Common myeloid progenitor, CD34-positive (primary cell): Measurements from ENCODE around the gene SUMO3.

Experiments
- CTCF ChIA-PET: fragments of 350-600 bp; sonication (Branson Sonifier 250); formaldehyde crosslinking; loops from one replicate; lab custom pipeline; 2021; ENCODE audit warnings: antibody characterized with exemption; lab: Charles Lee
- POLR2A ChIA-PET: fragments of 350-600 bp; sonication (Branson Sonifier 250); formaldehyde crosslinking; loops from one replicate; lab custom pipeline; 2021; ENCODE audit warnings: antibody characterized with exemption; lab: Charles Lee
- DNase-seq, 3 donors: peaks; one replicate each; pipeline versions ENCODE4 v3.0.0 to v3.0.0-alpha.2; 2013
- H3K27ac ChIP-seq, 2 experiments: 1 replicate in 1 of 2; 2 replicates in 1 of 2; pipeline ENCODE4 v1.7.0; 2013; ENCODE audit warnings: inconsistent platforms in 2 of 2, low read length in 2 of 2, mild to moderate bottlenecking in 2 of 2, low read depth in 1 of 2, moderate library complexity in 1 of 2; ENCODE audit not compliant: severe bottlenecking in 2 of 2, insufficient read depth in 1 of 2, poor library complexity in 1 of 2
- H3K27me3 ChIP-seq, 5 experiments: replicated peaks in 2 of 5; 1 replicate in 3 of 5; 2 replicates in 2 of 5; pipeline versions ENCODE4 v1.6.1 to v1.7.0; 2013; ENCODE audit warnings: low read length in 4 of 5, mild to moderate bottlenecking in 2 of 5, moderate library complexity in 2 of 5, inconsistent platforms in 1 of 5; ENCODE audit not compliant: insufficient read depth in 5 of 5, control insufficient read depth in 4 of 5
- H3K36me3 ChIP-seq, 4 experiments: 1 replicate in 2 of 4; 2 replicates in 2 of 4; pipeline versions ENCODE4 v1.6.1 to v1.7.0; 2013; ENCODE audit warnings: low read length in 3 of 4, control low read depth in 1 of 4, mild to moderate bottlenecking in 1 of 4; ENCODE audit not compliant: control insufficient read depth in 4 of 4, insufficient read depth in 4 of 4
- H3K4me1 ChIP-seq, 4 experiments: 1 replicate in 3 of 4; 2 replicates in 1 of 4; pipeline versions ENCODE4 v1.6.1 to v1.7.1; 2013; ENCODE audit warnings: low read length in 3 of 4, mild to moderate bottlenecking in 3 of 4, control low read depth in 1 of 4, inconsistent platforms in 1 of 4, moderate library complexity in 1 of 4; ENCODE audit not compliant: control insufficient read depth in 4 of 4, insufficient read depth in 4 of 4; ENCODE audit errors: control extremely low read depth in 1 of 4
- H3K4me3 ChIP-seq, 7 experiments: 1 replicate in 4 of 7; 2 replicates in 3 of 7; pipeline versions ENCODE4 v1.5.1 to v1.7.0; 2013; ENCODE audit warnings: mild to moderate bottlenecking in 7 of 7, low read length in 6 of 7, moderate library complexity in 6 of 7, inconsistent platforms in 2 of 7, low read depth in 2 of 7, control low read depth in 1 of 7; ENCODE audit not compliant: insufficient read depth in 4 of 7, control insufficient read depth in 1 of 7; ENCODE audit errors: extremely low read depth in 1 of 7
- H3K9me3 ChIP-seq, 5 experiments: 1 replicate in 4 of 5; 2 replicates in 1 of 5; pipeline versions ENCODE4 v1.6.1 to v1.7.1; 2013; ENCODE audit warnings: low read length in 4 of 5, mild to moderate bottlenecking in 2 of 5, inconsistent platforms in 1 of 5, low read depth in 1 of 5, moderate library complexity in 1 of 5; ENCODE audit not compliant: control insufficient read depth in 4 of 5, insufficient read depth in 2 of 5; ENCODE audit errors: control extremely low read depth in 1 of 5
- WGBS: methylation state at CpG from one replicate; pipeline ENCODE4 v1.1.5; 2013; ENCODE audit not compliant: insufficient coverage; 5-methylcytosine and 5-hydroxymethylcytosine counted together

Gene SUMO3

DNA sequence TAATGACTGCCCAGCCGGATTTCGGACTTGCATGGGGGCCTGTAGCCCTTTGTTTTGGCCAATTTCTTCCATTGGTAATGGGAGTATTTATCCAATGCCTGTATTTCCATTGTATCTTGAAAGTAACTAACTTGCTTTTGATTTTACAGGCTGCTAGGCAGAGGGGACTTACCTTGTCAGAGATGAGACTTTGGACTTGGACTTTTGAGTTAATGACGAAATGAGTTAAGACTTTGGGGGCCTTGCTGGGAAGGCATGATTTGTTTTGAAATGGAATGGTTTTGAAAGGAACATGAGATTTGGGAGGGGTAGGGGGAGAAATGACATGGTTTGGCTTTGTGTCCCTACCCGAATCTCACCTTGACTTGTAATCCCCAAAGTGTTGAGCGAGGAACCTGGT lies 25.9 kb downstream of the SUMO3 start:
- Histone ChIP-seq H3K27ac (no peak overlapping the region), H3K4me3 (no peak overlapping the region), H3K27me3 (no peaks in the 10 kb centered on the region), H3K9me3 (no peaks in the 10 kb centered on the region), H3K36me3 (peaks cover 4 to 43% (median 14%) of the 10 kb centered on the region in 4 experiments), H3K4me1 (peaks cover 0 to 9% (median 2%) of the 10 kb centered on the region in 4 experiments)
- WGBS, result 100% methylated on average over 3 of the region's 5 CpGs
- POLR2A ChIA-PET, result interaction anchor here (0.5 kb wide), 1 partner anchor 257 kb away, joined by 3 read pairs; no protein-coding TSS in a partner anchor
- CTCF ChIA-PET, result interaction anchor here (0.8 to 1.0 kb wide), 2 partner anchors 90 to 282 kb away, joined by 3 to 4 read pairs; no protein-coding TSS in a partner anchor
- DNase-seq, result no peak

DNA sequence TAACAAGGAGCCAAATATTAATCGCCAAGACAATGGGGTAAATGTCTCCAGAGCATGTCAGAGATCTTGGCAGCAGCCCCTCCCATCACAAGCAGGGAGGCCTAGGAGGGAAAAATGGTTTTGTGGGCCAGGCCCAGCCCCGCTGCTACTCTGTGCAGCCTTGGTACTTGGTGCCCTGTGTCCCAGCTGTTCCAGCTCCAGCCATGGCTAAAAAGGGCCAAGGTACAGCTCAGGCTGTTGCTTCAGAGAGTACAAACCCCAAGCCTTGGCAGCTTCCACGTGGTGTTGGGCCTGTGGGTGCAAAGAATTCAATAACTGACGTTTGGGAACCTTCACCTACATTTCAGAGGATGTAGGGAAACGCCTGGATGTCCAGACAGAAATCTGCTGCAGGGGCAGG lies 26.6 kb downstream of the SUMO3 start:
- H3K27ac ChIP-seq, result no peak overlapping the region
- H3K9me3 ChIP-seq, result no peaks in the 10 kb centered on the region
- peaks cover 0 to 9% (median 2%) of the 10 kb centered on the region in 4 experiments for H3K4me1 ChIP-seq
- H3K36me3 ChIP-seq, result peaks cover 4 to 40% (median 13%) of the 10 kb centered on the region in 4 experiments
- DNase-seq, result no peak
- no peaks in the 10 kb centered on the region for H3K27me3 ChIP-seq
- CTCF ChIA-PET, result interaction anchor here (1.0 kb wide), 1 partner anchor 281 kb away, joined by 4 read pairs; no protein-coding TSS in a partner anchor
- H3K4me3 ChIP-seq, result no peak overlapping the region
- POLR2A ChIA-PET, result no interaction called here
- 97% methylated on average over 5 of the region's 5 CpGs for WGBS

DNA sequence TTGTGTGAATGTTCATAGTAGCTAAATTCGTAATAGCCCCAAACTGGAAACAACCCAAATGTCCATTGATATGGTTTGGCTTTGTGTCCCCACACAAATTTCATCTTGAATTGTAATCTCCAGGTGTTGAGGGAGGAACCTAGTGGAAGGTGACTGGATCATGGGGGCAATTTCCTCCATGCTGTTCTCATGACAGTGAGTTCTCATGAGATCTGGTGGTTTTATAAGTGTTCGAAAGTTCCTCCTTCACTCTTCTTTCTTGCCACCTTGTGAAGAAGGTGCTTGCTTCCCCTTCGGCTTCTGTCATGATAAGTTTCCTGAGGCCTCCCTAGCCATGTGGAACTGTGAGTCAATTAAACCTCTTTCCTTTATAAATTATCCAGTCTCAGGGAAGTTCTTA lies 27.5 kb downstream of the SUMO3 start:
- no CpG with 5 or more reads among the region's 3 CpGs for WGBS
- CTCF ChIA-PET, result interaction anchor here (0.7 to 1.6 kb wide), 3 partner anchors 9 to 295 kb away, joined by 3 to 4 read pairs (median 4); no protein-coding TSS in a partner anchor
- H3K36me3 ChIP-seq, result peaks cover 4 to 41% (median 13%) of the 10 kb centered on the region in 4 experiments
- no peak overlapping the region for H3K4me3 ChIP-seq
- POLR2A ChIA-PET, result no interaction called here
- no peaks in the 10 kb centered on the region for H3K9me3 ChIP-seq
- no peaks in the 10 kb centered on the region for H3K27me3 ChIP-seq
- peaks cover 0 to 9% (median 2%) of the 10 kb centered on the region in 4 experiments for H3K4me1 ChIP-seq
- DNase-seq, result no peak
- no peak overlapping the region for H3K27ac ChIP-seq

DNA sequence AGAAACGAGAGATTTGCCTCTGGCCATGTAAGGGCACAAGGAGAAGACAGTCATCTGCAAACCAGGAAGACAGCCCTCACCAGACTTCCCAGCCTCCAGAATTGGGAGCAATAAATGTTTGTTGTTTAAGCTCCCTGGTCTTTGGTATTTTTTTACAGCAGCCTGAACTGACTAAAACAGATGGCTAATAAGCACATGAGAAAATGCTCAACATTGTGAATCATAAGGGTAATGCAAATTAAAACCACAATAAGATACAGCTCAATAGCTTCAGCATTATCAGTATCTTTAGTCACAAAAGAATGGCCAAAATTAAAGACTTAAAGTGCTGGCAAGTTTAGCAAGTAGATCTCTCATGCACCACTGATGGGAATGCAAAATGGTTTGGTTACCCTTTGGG lies 28.0 kb downstream of the SUMO3 start:
- CTCF ChIA-PET, result interaction anchor here (0.7 to 1.6 kb wide), 3 partner anchors 10 to 295 kb away, joined by 3 to 4 read pairs (median 4); no protein-coding TSS in a partner anchor
- WGBS, result no CpG with 5 or more reads among the region's 1 CpG

DNA sequence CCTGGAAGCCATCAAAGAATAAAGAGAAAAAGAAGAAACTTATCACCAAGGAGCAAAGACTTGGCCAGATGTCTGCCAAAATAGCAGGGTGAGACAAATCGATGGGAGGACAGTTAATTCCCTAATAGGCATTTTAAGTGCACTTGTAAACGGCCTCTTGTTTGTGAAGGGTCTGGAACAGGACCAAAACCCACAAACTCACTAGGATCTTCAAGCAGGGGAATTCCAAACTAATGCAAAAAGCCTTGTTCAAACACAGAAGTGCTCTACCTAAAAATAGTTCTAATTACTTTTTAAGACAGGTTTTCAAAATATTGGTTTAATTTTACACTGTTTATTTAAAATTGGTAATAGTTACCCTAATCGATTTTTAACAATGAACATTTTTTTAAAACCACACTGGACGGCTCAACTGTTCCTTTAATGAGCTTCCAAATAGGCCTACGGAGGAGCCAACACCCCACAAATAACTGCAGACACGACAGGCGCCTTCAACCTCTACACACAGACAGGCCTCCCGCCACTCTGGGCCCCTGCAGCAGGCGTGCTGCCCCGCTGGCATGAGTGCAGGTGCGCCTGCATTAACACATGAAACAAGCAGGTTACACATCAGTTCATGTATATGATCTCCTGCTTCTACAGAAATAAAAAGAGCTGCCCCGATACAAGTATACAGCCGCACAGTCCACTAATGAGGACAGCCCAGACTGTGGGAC lies 32.1 kb downstream of the SUMO3 start:
- H3K9me3 ChIP-seq, result no peaks in the 10 kb centered on the region
- peaks cover 10 to 45% (median 28%) of the 10 kb centered on the region in 4 experiments for H3K36me3 ChIP-seq
- H3K4me1 ChIP-seq, result no peaks in the 10 kb centered on the region
- no peak for DNase-seq
- CTCF ChIA-PET, result interaction anchor here (0.9 kb wide), 1 partner anchor 278 kb away, joined by 4 read pairs; no protein-coding TSS in a partner anchor
- POLR2A ChIA-PET, result interaction anchor here (1.5 kb wide), 1 partner anchor 30 kb away, joined by 5 read pairs; no protein-coding TSS in a partner anchor
- no peak overlapping the region for H3K4me3 ChIP-seq
- no peaks in the 10 kb centered on the region for H3K27me3 ChIP-seq
- H3K27ac ChIP-seq, result no peak overlapping the region
- WGBS, result 83% methylated on average over 9 of the region's 13 CpGs

More for the DNA sequence above, 28.0 kb downstream of the SUMO3 start:
- no peaks in the 10 kb centered on the region for H3K27me3 ChIP-seq
- H3K4me3 ChIP-seq, result no peak overlapping the region
- peaks cover 4 to 46% (median 16%) of the 10 kb centered on the region in 4 experiments for H3K36me3 ChIP-seq
- DNase-seq, result no peak
- H3K4me1 ChIP-seq, result peaks cover 0 to 9% (median 2%) of the 10 kb centered on the region in 4 experiments
- H3K9me3 ChIP-seq, result no peaks in the 10 kb centered on the region
- POLR2A ChIA-PET, result no interaction called here
- H3K27ac ChIP-seq, result no peak overlapping the region

DNA sequence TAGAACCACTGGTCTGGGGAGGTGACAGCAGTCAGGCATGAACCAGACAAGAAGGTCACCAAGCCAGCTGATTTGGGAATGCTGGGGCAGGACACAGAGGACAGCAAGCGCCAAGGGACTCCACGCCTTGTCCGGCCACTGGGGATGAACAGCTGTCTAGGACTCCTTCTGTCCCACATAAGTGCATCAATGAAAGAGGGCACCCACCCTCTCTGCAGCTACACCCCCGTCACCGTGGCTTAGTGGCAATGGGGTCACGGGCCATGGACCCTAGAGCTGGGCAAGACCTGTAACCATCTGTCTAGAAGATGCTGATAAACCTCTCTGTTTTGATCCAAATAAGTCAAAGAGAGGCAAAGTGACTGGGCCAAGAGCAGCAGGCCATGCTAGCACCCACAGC lies 33.1 kb downstream of the SUMO3 start:
- Histone ChIP-seq H3K4me1 (no peaks in the 10 kb centered on the region), H3K36me3 (peaks cover 10 to 51% (median 30%) of the 10 kb centered on the region in 4 experiments), H3K4me3 (no peak overlapping the region), H3K27me3 (no peaks in the 10 kb centered on the region), H3K27ac (no peak overlapping the region), H3K9me3 (no peaks in the 10 kb centered on the region)
- 95% methylated on average over 4 of the region's 6 CpGs for WGBS
- ChIA-PET POLR2A (interaction anchor here (0.6 kb wide), 1 partner anchor 1070 kb away, joined by 3 read pairs; no protein-coding TSS in a partner anchor), CTCF (interaction anchor here (2.1 kb wide), 1 partner anchor 9 kb away, joined by 11 read pairs; no protein-coding TSS in a partner anchor)
- DNase-seq, result no peak
